ENCODE results near the gene TRPC4. TPM values are rescaled to one million over a fixed set of nuclear protein-coding genes. Genes with fewer than 3 reads are reported as not detected.

The TRPC4 gene
- total RNA-seq, 4 donors from 2014 or later = 0.20 to 2.2 (median 0.68) TPM; not detected in 1

DNA sequence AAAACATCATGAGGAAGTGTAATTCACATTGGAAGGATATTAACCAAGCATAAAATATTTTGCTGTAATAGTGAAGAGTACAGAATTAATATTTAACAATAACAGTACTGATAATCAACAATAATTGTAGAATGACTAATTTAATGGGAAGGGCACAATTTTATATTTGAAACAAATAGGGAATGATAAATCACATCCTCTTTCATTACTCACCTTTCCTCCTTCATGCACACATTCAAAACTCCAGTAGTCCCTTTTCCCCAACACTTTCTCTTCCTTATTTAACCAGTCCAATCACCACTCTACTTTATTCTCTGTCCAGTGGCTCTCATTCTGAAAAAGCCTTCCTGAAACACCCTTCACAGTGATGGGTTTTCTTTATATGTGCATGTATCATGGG is 160.3 kb downstream of the TRPC4 start:
- H3K4me3 ChIP-seq = no peak overlapping the region
- intact Hi-C loops (cut with DNase I; ENCODE audit: low total_unique reads) = no loop called here

DNA sequence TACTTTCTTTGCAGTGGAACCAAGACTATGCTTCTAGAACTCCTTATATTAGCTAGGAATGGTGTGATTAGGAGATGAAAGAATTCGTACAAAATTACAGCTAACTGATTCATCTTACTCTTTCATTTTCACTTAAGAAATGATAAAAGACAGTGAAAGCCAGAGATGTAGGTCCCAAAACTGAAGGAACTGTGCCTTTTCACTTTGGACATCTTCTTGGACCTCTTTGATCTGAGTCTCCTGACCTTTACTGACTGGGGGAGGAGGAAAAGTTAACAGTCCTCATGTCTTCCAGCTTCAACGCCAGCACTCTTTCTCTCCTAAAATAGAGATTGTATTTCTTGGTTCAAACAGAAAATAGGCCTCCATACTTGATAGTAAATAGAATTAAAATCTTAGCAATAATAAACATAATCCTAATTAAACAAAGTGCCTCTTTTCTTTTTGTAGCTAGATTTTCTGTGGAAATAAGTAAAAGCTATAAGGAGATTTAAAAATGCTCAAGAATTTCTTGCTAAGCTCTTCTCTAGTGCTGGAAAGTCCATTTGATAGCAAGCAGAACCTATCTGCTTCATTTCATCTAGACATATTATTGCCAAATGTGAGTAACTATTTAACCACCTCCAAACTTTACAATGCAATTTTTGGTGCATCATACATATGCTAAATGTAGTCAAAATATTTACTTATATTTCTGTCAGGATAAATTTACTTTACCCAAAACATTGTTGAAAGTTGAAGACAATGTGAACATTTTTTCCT is 161.7 kb downstream of the TRPC4 start:
- no peaks in the 10 kb centered on the region for H3K27me3 ChIP-seq
- intact Hi-C loops (cut with DNase I; ENCODE audit: low total_unique reads) = no loop called here
- H3K4me3 ChIP-seq = no peak overlapping the region
- in situ Hi-C loops (cut with MboI; ENCODE audit: low pct_ligation_motif_present in 1 of 4, low pct_unique_long_range_greater_than_20kb in 1 of 4, low sequenced_read_pairs in 3 of 4) = no loop called here
- DNase-seq = no peak
- TF ChIP-seq POLR2AphosphoS5 (IDR thresholded peaks at IDR 0.05) (peak; percentile 29 to 88 (median 51)), EP300 (IDR thresholded peaks at IDR 0.05; ENCODE audit: low read depth) (no peak)
- peak overlapping the region in 2 of 4 donors; percentile 7 to 38 for H3K27ac ChIP-seq
- no peaks in the 10 kb centered on the region for H3K9me3 ChIP-seq
- no peaks in the 10 kb centered on the region for H3K4me1 ChIP-seq
- no peaks in the 10 kb centered on the region for H3K36me3 ChIP-seq
- 65 to 73% methylated on average over 2 of the region's 2 CpGs for WGBS, 2 donors (ENCODE audit: low coverage in 1 of 2)

More for the DNA sequence above, 160.3 kb downstream of the TRPC4 start:
- TF ChIP-seq POLR2AphosphoS5 (IDR thresholded peaks at IDR 0.05) (no peak), EP300 (IDR thresholded peaks at IDR 0.05; ENCODE audit: low read depth) (no peak), CTCF (IDR thresholded peaks at IDR 0.05) (no peak), POLR2A (IDR thresholded peaks at IDR 0.05) (no peak)
- no peaks in the 10 kb centered on the region for H3K27me3 ChIP-seq
- DNase-seq = no peak
- no peaks in the 10 kb centered on the region for H3K9me3 ChIP-seq
- no peaks in the 10 kb centered on the region for H3K36me3 ChIP-seq
- no peak overlapping the region for H3K27ac ChIP-seq
- H3K4me1 ChIP-seq = no peaks in the 10 kb centered on the region
- in situ Hi-C loops (cut with MboI; ENCODE audit: low pct_ligation_motif_present in 1 of 4, low pct_unique_long_range_greater_than_20kb in 1 of 4, low sequenced_read_pairs in 3 of 4) = no loop called here

GRCh38 chr13:37706041-37706440 is 163.5 kb downstream of the TRPC4 start:
- intact Hi-C loops (cut with DNase I; ENCODE audit: low total_unique reads) = no loop called here
- in situ Hi-C loops (cut with MboI; ENCODE audit: low pct_ligation_motif_present in 1 of 4, low pct_unique_long_range_greater_than_20kb in 1 of 4, low sequenced_read_pairs in 3 of 4) = no loop called here
- DNase-seq = no peak
- H3K4me1 ChIP-seq = no peaks in the 10 kb centered on the region
- H3K27me3 ChIP-seq = no peaks in the 10 kb centered on the region
- H3K4me3 ChIP-seq = no peak overlapping the region
- WGBS, 2 donors (ENCODE audit: low coverage in 1 of 2) = 89 to 100% methylated on average over 1 to 2 of the region's 2 CpGs
- no peaks in the 10 kb centered on the region for H3K9me3 ChIP-seq
- H3K36me3 ChIP-seq = no peaks in the 10 kb centered on the region
- no peak overlapping the region for H3K27ac ChIP-seq
- TF ChIP-seq EP300 (IDR thresholded peaks at IDR 0.05; ENCODE audit: low read depth) (no peak), POLR2AphosphoS5 (IDR thresholded peaks at IDR 0.05) (no peak), POLR2A (IDR thresholded peaks at IDR 0.05) (no peak), CTCF (IDR thresholded peaks at IDR 0.05) (no peak)

GRCh38 chr13:37701972-37702371 is 167.6 kb downstream of the TRPC4 start:
- TF ChIP-seq CTCF (IDR thresholded peaks at IDR 0.05) (no peak), EP300 (IDR thresholded peaks at IDR 0.05; ENCODE audit: low read depth) (no peak), POLR2A (IDR thresholded peaks at IDR 0.05) (no peak), POLR2AphosphoS5 (IDR thresholded peaks at IDR 0.05) (peak in 2 of 3 donors; percentile 27 to 41)
- WGBS, 2 donors (ENCODE audit: low coverage in 1 of 2) = 41 to 54% methylated on average over 3 to 4 of the region's 4 CpGs
- in situ Hi-C loops (cut with MboI; ENCODE audit: low pct_ligation_motif_present in 1 of 4, low pct_unique_long_range_greater_than_20kb in 1 of 4, low sequenced_read_pairs in 3 of 4) = no loop called here
- intact Hi-C loops (cut with DNase I; ENCODE audit: low total_unique reads) = no loop called here
- no peak for DNase-seq
- Histone ChIP-seq H3K9me3 (no peaks in the 10 kb centered on the region), H3K27ac (peak overlapping the region in 1 of 4 donors; percentile 10), H3K36me3 (no peaks in the 10 kb centered on the region), H3K4me1 (no peaks in the 10 kb centered on the region), H3K4me3 (no peak overlapping the region), H3K27me3 (no peaks in the 10 kb centered on the region)

Data from transverse colon (tissue), 4 donors.